PC-3 (cell line): ENCODE measurements around the gene PSAP. TPM values are rescaled to one million over a fixed set of nuclear protein-coding genes. Genes with fewer than 3 reads are reported as not detected.

Source experiments
- ATAC-seq: fragments of 200-7000 bp; cut with Tn5 transposase; 2 replicates; pipeline ENCODE4 v1.9.1; 2020; ENCODE audit warnings: mild to moderate bottlenecking, moderate library complexity
- BruUV-seq: library from RNA; stranded (reverse); fragments of 400-500 nt; replicated peaks from 2 replicates; lab custom pipeline; 2021; lab: Mats Ljungman, UMichigan
- CTCF ChIA-PET: fragments of 300-600 bp; sonication (Branson Sonifier 250); formaldehyde crosslinking; loops from one replicate; lab custom pipeline; 2022; ENCODE audit warnings: antibody characterized with exemption; lab: Charles Lee
- POLR2A ChIA-PET: fragments of 300-600 bp; sonication (Branson Sonifier 250); formaldehyde crosslinking; loops from one replicate; lab custom pipeline; 2022; ENCODE audit warnings: antibody characterized with exemption; ENCODE audit not compliant: unreplicated experiment; lab: Charles Lee
- DNase-seq: peaks from one replicate; pipeline ENCODE4 v3.0.0-alpha.2; 2015
- H2AFZ ChIP-seq: fragments of 300-600 bp; sonication (generic); 2 replicates; pipeline ENCODE4 v1.6.0; 2016; ENCODE audit warnings: antibody characterized with exemption, low read length
- H3F3A ChIP-seq: fragments of 300-600 bp; sonication (generic); one replicate; pipeline ENCODE4 v1.6.0; 2017; ENCODE audit warnings: antibody characterized with exemption, low read length, control low read depth, mild to moderate bottlenecking; ENCODE audit not compliant: unreplicated experiment
- H3K27ac ChIP-seq: fragments of 300-600 bp; sonication (generic); 2 replicates; pipeline ENCODE4 v1.5.1; 2016; ENCODE audit warnings: mild to moderate bottlenecking, low read length
- H3K27me3 ChIP-seq: fragments of 300-600 bp; sonication (generic); 2 replicates; pipeline ENCODE4 v1.6.1; 2016; ENCODE audit warnings: low read length, mixed read lengths
- H3K36me3 ChIP-seq: fragments of 300-600 bp; sonication (generic); 2 replicates; pipeline ENCODE4 v1.6.1; 2016; ENCODE audit warnings: low read depth, mixed run types, low read length, mixed read lengths
- H3K4me1 ChIP-seq: fragments of 300-600 bp; sonication (generic); 2 replicates; pipeline ENCODE4 v1.5.1; 2016; ENCODE audit warnings: low read length; ENCODE audit not compliant: insufficient read depth
- H3K4me2 ChIP-seq: fragments of 300-600 bp; sonication (generic); 2 replicates; pipeline ENCODE4 v1.6.0; 2016; ENCODE audit warnings: low read length
- H3K4me3 ChIP-seq: fragments of 300-600 bp; sonication (generic); 2 replicates; pipeline ENCODE4 v1.5.1; 2016; ENCODE audit warnings: mild to moderate bottlenecking, low read length, mixed read lengths
- H3K79me2 ChIP-seq: fragments of 300-600 bp; sonication (generic); 2 replicates; pipeline ENCODE4 v1.6.1; 2017; ENCODE audit warnings: low read length, mixed read lengths
- H3K9ac ChIP-seq: fragments of 300-600 bp; sonication (generic); 2 replicates; pipeline ENCODE4 v1.6.0; 2016; ENCODE audit warnings: mild to moderate bottlenecking, low read length
- H3K9me2 ChIP-seq: fragments of 300-600 bp; sonication (generic); replicated peaks from 2 replicates; pipeline ENCODE4 v1.6.1; 2016; ENCODE audit warnings: mixed run types, low read length, mixed read lengths
- H3K9me3 ChIP-seq: fragments of 300-600 bp; sonication (generic); 2 replicates; pipeline ENCODE4 v1.6.1; 2016; ENCODE audit warnings: low read length, mixed read lengths
- H4K20me1 ChIP-seq: fragments of 300-600 bp; sonication (generic); 2 replicates; pipeline ENCODE4 v1.6.1; 2016; ENCODE audit warnings: low read length, mixed read lengths
- EZH2 ChIP-seq: fragments of 300-600 bp; sonication (generic); IDR thresholded peaks from one replicate; pipeline ENCODE4 v1.6.1; 2017; ENCODE audit warnings: antibody characterized with exemption, mild to moderate bottlenecking, low read length; ENCODE audit not compliant: unreplicated experiment
- EZH2phosphoT487 ChIP-seq: fragments of 300-600 bp; sonication (generic); IDR thresholded peaks from 2 replicates; pipeline ENCODE4 v1.6.1; 2018; ENCODE audit warnings: mild to moderate bottlenecking, antibody characterized with exemption, low read length, borderline replicate concordance
- intact Hi-C: fragments of 100-400 bp; cut with micrococcal nuclease; formaldehyde crosslinking; loops from 2 replicates; pipeline ENCODE4 v1.9.0; 2023
- total RNA-seq: library from RNA; depleted of rRNA; stranded (reverse); fragments of >200 nt; gene quantifications from 2 replicates; pipeline ENCODE4 v1.2.3, GENCODE V29; 2014
- TF ChIP-seq, protein P1 (sequence below): fragments of 300-600 bp; sonication (generic); conservative IDR thresholded peaks from 2 replicates; pipeline ENCODE4 v1.5.1; 2017; ENCODE audit warnings: antibody characterized with exemption, low read depth, mild to moderate bottlenecking, low read length

PSAP gene
- total RNA-seq, 1 experiment from 2014 or later: 334 TPM

DNA sequence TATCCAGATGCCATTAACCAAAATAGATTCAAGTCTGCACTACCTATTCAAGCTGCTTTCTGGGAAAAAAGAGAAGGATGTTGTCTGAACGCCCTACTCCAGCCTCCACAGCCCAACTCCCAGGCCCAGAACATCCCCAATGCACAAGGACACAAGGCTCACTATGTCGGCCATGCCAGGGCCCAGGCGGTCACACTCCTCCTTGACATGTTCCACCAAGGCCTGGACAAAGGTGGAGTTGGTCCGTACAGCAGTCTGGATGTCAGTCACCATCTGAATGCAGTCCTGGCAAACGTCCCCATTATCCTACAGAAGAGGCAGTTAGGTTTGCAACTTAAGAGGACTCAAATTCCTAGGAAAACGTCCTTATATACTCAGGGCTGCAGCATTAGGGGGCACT, 23.2 kb downstream of the PSAP start:
- ChIA-PET POLR2A (no interaction called here), CTCF (no interaction called here)
- no peaks in the 10 kb centered on the region for H3K9me2 ChIP-seq
- no peak overlapping the region for H2AFZ ChIP-seq
- H4K20me1 ChIP-seq: peaks cover 4% of the 10 kb centered on the region; the same call in 1 of the 2 replicates
- no peak overlapping the region for H3K4me3 ChIP-seq
- H3K79me2 ChIP-seq: peaks cover 16% of the 10 kb centered on the region
- H3K36me3 ChIP-seq: peaks cover 51% of the 10 kb centered on the region
- intact Hi-C loops: no loop called here
- no peaks in the 10 kb centered on the region for H3K27me3 ChIP-seq
- H3K4me2 ChIP-seq: no peak overlapping the region
- BruUV-seq: no TSS peak
- no peak for ATAC-seq
- H3K9ac ChIP-seq: no peak overlapping the region
- H3K9me3 ChIP-seq: no peaks in the 10 kb centered on the region
- peaks cover 13% of the 10 kb centered on the region for H3K4me1 ChIP-seq
- H3K27ac ChIP-seq: no peak overlapping the region
- no peaks in the 10 kb centered on the region for H3F3A ChIP-seq
- DNase-seq: no peak
- TF ChIP-seq EZH2: no peak
- TF ChIP-seq EZH2phosphoT487: no peak
- TF ChIP-seq, protein P1, sequence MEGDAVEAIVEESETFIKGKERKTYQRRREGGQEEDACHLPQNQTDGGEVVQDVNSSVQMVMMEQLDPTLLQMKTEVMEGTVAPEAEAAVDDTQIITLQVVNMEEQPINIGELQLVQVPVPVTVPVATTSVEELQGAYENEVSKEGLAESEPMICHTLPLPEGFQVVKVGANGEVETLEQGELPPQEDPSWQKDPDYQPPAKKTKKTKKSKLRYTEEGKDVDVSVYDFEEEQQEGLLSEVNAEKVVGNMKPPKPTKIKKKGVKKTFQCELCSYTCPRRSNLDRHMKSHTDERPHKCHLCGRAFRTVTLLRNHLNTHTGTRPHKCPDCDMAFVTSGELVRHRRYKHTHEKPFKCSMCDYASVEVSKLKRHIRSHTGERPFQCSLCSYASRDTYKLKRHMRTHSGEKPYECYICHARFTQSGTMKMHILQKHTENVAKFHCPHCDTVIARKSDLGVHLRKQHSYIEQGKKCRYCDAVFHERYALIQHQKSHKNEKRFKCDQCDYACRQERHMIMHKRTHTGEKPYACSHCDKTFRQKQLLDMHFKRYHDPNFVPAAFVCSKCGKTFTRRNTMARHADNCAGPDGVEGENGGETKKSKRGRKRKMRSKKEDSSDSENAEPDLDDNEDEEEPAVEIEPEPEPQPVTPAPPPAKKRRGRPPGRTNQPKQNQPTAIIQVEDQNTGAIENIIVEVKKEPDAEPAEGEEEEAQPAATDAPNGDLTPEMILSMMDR: no peak

DNA sequence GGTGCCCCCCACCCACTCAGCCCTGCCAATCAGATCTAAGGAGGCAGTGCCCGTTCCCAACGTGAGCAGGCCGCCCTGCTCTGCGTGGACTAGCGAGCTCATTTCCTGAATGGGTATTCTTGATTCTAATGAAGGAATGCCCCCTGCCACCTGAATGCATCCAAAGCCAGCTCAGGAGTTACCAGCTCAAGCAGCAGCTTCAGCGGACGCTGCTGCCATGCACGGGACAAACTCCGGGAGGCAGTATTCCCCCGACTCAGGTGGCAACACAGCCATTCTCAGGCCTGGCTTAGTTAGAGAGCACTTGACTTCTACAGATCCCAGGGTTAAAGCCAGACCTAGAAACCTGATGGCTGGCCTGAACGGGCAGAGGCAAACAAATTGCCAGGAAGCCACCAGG, 25.8 kb downstream of the PSAP start:
- H3F3A ChIP-seq: no peaks in the 10 kb centered on the region
- BruUV-seq: no TSS peak
- ATAC-seq (no peak), DNase-seq (no peak)
- no peaks in the 10 kb centered on the region for H3K9me3 ChIP-seq
- no peak overlapping the region for H3K27ac ChIP-seq
- no peaks in the 10 kb centered on the region for H3K4me1 ChIP-seq
- H3K27me3 ChIP-seq: no peaks in the 10 kb centered on the region
- no peaks in the 10 kb centered on the region for H3K9me2 ChIP-seq
- H3K36me3 ChIP-seq: peaks cover 35% of the 10 kb centered on the region
- TF ChIP-seq EZH2phosphoT487: no peak
- TF ChIP-seq, protein P1: 0 out of 2 replicates have a peak, but pooled peaks have one; percentile 11
- no peak overlapping the region for H3K4me2 ChIP-seq
- no peak overlapping the region for H3K9ac ChIP-seq
- no peaks in the 10 kb centered on the region for H4K20me1 ChIP-seq
- intact Hi-C loops: no loop called here
- ChIA-PET CTCF (no interaction called here), POLR2A (no interaction called here)
- no peak overlapping the region for H2AFZ ChIP-seq
- H3K79me2 ChIP-seq: no peaks in the 10 kb centered on the region
- no peak overlapping the region for H3K4me3 ChIP-seq

DNA sequence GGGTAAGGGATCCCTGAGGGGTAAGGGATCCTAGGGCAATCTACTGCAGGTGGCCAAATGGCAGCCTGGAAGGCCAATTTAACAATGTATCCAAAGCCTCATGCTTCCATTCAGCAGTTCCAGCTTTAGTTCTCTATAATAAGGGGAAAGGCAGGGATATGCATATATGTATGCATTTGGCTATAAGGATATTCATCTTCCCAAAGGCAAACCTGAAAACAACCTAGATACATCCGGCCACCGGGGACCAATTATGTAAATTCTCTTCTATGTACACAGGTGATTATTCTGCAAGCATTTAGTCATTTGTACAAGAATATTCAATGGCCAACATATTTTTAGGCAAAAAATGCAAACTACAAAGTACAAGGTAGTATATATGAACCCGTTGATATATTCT, 26.7 kb downstream of the PSAP start:
- DNase-seq (no peak), ATAC-seq (no peak)
- Histone ChIP-seq H3K9me2 (no peaks in the 10 kb centered on the region), H3F3A (no peaks in the 10 kb centered on the region), H3K4me2 (no peak overlapping the region), H2AFZ (no peak overlapping the region), H3K27me3 (no peaks in the 10 kb centered on the region), H4K20me1 (no peaks in the 10 kb centered on the region), H3K79me2 (no peaks in the 10 kb centered on the region), H3K4me3 (no peak overlapping the region), H3K4me1 (no peaks in the 10 kb centered on the region), H3K9me3 (no peaks in the 10 kb centered on the region), H3K27ac (no peak overlapping the region), H3K9ac (no peak overlapping the region), H3K36me3 (peaks cover 32% of the 10 kb centered on the region)
- TF ChIP-seq, protein P1: no peak
- TF ChIP-seq EZH2phosphoT487 (no peak), EZH2 (no peak)
- ChIA-PET CTCF (no interaction called here), POLR2A (no interaction called here)
- intact Hi-C loops: no loop called here
- BruUV-seq: no TSS peak
